ENCODE results near the gene PRRG2. TPM values are rescaled to one million over a fixed set of nuclear protein-coding genes. Genes with fewer than 3 reads are reported as not detected.

PRRG2 gene
- total RNA-seq, 6 experiments from 2014 or later, result 0.33 to 0.69 (median 0.42) TPM

DNA sequence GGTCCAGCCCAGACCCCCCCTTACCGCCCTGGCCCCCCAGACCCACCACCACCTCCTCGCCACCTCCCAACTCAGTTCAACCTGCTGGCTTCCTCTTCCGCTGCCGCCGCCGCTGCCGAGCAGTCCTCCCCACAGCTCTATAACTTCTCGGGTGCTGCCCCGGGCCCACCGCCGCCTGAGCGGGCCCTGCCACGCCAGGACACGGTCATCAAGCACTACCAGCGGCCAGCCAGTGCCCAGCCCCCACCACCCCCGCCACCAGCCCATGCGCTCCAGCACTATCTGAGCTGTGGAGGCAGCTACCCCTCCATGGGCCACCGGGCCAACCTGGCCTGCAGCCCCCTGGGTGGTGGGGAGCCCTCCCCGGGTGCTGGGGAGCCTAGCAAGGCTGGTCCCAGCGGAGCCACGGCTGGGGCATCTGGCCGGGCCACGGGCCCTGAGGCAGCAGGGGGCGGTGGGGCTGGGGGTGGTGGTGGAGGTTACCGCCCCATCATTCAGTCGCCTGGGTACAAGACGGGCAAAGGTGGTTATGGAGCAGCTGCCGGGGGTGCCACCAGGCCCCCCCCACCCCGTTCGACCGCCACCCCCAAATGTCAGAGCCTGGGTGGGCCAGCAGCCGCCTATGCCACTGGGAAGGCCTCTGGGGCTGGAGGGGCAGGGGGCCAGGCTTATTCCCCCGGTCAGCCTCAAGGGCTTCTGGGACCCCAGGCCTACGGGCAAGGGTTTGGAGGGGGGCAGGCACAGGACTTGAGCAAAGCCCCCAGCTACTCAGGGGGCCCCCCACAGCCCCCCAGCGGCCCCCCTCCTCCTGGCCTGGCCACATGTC lies 14.1 kb downstream of the PRRG2 start:
- peaks cover 16% of the 10 kb centered on the region; the same call in 1 of the 2 replicates for H3K36me3 Mint-ChIP-seq (ENCODE audit: low read depth)
- DNase-seq, result no peak
- H3K27ac Mint-ChIP-seq, result no peak overlapping the region
- TF ChIP-seq, protein P1, sequence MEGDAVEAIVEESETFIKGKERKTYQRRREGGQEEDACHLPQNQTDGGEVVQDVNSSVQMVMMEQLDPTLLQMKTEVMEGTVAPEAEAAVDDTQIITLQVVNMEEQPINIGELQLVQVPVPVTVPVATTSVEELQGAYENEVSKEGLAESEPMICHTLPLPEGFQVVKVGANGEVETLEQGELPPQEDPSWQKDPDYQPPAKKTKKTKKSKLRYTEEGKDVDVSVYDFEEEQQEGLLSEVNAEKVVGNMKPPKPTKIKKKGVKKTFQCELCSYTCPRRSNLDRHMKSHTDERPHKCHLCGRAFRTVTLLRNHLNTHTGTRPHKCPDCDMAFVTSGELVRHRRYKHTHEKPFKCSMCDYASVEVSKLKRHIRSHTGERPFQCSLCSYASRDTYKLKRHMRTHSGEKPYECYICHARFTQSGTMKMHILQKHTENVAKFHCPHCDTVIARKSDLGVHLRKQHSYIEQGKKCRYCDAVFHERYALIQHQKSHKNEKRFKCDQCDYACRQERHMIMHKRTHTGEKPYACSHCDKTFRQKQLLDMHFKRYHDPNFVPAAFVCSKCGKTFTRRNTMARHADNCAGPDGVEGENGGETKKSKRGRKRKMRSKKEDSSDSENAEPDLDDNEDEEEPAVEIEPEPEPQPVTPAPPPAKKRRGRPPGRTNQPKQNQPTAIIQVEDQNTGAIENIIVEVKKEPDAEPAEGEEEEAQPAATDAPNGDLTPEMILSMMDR (IDR thresholded peaks at IDR 0.05), result no peak
- H3K4me3 Mint-ChIP-seq, result no peak overlapping the region
- H3K27me3 Mint-ChIP-seq (ENCODE audit: insufficient read depth), result no peaks in the 10 kb centered on the region
- H3K4me1 Mint-ChIP-seq (ENCODE audit: low read depth), result peaks cover 20% of the 10 kb centered on the region
- no peaks in the 10 kb centered on the region for H3K9me3 Mint-ChIP-seq

DNA sequence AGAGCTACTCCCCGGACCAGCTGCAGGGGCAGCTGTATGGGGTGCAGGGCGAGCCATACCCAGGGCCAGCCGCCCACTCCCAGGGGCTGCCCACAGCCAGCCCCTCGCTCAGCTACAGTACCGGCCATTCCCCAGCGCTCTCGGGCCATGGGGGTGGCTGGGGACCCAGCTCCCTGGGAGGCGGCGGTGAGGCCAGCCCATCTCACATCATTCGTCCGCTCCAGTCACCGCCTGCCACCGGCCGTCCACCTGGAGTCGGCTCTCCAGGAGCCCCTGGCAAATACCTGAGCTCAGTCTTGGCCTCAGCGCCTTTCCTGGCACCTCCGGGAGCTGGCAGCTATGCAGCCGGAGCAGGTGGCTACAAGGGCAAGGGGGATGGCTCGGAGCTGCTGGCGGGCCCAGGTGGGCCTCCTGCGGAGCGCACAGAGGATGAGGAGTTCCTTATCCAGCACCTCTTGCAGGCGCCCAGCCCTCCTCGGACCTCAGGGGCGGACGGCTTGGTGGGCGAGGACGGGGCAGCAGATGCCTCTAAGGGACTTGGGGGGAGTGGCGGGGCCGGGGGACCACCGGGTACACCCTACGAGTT lies 14.8 kb downstream of the PRRG2 start:
- Mint-ChIP-seq H3K27ac (no peak overlapping the region), H3K4me1 (ENCODE audit: low read depth) (peaks cover 20% of the 10 kb centered on the region), H3K36me3 (ENCODE audit: low read depth) (peaks cover 16% of the 10 kb centered on the region; the same call in 1 of the 2 replicates), H3K9me3 (no peaks in the 10 kb centered on the region), H3K4me3 (no peak overlapping the region), H3K27me3 (ENCODE audit: insufficient read depth) (no peaks in the 10 kb centered on the region)
- no peak for DNase-seq
- TF ChIP-seq, protein P1 (IDR thresholded peaks at IDR 0.05), result no peak

DNA sequence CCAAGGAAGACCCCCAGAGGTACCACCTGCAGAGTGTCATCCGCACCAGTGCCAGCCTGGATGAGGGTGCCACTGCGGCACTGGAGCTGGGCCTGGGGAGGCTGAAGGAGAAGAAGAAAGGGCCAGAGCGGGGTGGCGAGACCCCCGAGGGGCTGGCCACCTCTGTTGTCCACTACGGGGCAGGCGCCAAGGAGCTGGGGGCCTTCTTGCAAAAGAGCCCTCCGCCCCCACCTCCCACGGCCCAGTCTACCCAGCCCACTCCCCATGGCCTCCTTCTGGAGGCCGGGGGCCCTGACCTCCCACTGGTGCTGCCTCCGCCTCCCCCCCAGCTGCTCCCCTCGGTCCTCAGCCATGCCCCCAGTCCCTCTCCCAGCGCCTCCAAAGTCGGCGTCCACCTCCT lies 15.3 kb downstream of the PRRG2 start:
- TF ChIP-seq, protein P1 (IDR thresholded peaks at IDR 0.05), result no peak
- H3K9me3 Mint-ChIP-seq, result no peaks in the 10 kb centered on the region
- no peak overlapping the region for H3K4me3 Mint-ChIP-seq
- H3K27me3 Mint-ChIP-seq (ENCODE audit: insufficient read depth), result no peaks in the 10 kb centered on the region
- DNase-seq, result no peak
- no peak overlapping the region for H3K27ac Mint-ChIP-seq
- H3K36me3 Mint-ChIP-seq (ENCODE audit: low read depth), result peaks cover 16% of the 10 kb centered on the region; the same call in 1 of the 2 replicates
- H3K4me1 Mint-ChIP-seq (ENCODE audit: low read depth), result peaks cover 20% of the 10 kb centered on the region

DNA sequence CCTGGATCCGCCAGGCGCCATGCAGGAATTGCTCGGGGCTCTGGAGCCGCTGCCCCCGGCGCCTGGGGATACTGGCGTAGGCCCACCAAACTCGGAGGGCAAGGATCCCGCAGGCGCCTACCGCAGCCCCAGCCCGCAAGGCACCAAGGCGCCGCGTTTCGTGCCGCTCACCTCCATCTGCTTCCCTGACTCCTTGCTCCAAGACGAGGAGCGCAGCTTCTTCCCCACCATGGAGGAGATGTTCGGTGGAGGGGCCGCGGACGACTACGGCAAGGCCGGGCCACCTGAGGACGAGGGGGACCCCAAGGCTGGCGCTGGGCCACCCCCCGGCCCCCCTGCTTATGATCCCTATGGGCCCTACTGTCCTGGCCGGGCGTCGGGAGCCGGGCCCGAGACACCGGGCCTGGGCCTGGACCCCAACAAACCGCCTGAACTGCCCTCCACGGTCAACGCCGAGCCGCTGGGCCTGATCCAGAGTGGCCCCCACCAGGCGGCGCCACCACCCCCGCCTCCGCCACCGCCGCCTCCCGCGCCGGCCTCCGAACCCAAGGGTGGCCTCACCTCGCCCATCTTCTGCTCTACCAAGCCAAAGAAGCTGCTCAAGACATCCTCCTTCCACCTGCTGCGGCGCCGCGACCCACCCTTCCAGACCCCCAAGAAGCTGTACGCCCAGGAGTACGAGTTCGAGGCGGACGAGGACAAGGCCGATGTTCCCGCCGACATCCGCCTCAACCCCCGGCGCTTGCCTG lies 16.0 kb downstream of the PRRG2 start:
- H3K27ac Mint-ChIP-seq, result no peak overlapping the region
- no peaks in the 10 kb centered on the region for H3K9me3 Mint-ChIP-seq
- H3K4me3 Mint-ChIP-seq, result no peak overlapping the region
- TF ChIP-seq, protein P1 (IDR thresholded peaks at IDR 0.05), result peak; percentile 34
- no peaks in the 10 kb centered on the region; the same call in 1 of the 2 replicates for H3K27me3 Mint-ChIP-seq (ENCODE audit: insufficient read depth)
- DNase-seq, result no peak
- H3K4me1 Mint-ChIP-seq (ENCODE audit: low read depth), result peaks cover 20% of the 10 kb centered on the region
- H3K36me3 Mint-ChIP-seq (ENCODE audit: low read depth), result peaks cover 16% of the 10 kb centered on the region; the same call in 1 of the 2 replicates

DNA sequence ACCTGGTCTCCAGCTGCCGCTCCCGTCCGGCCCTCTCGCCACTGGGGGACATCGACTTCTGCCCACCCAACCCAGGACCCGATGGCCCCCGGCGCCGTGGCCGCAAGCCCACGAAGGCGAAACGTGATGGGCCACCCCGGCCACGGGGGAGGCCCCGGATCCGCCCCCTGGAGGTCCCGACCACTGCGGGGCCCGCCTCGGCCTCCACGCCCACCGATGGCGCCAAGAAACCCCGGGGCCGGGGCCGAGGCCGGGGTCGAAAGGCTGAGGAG lies 16.5 kb downstream of the PRRG2 start:
- no peaks in the 10 kb centered on the region for H3K9me3 Mint-ChIP-seq
- H3K4me1 Mint-ChIP-seq (ENCODE audit: low read depth), result peaks cover 17% of the 10 kb centered on the region
- peaks cover 14% of the 10 kb centered on the region; the same call in 1 of the 2 replicates for H3K36me3 Mint-ChIP-seq (ENCODE audit: low read depth)
- no peak for DNase-seq
- no peak overlapping the region for H3K27ac Mint-ChIP-seq
- TF ChIP-seq, protein P1 (IDR thresholded peaks at IDR 0.05), result no peak
- H3K27me3 Mint-ChIP-seq (ENCODE audit: insufficient read depth), result no peaks in the 10 kb centered on the region; the same call in 1 of the 2 replicates
- H3K4me3 Mint-ChIP-seq, result no peak overlapping the region

Data from HFFc6 (cell line).